Progenitor cell of endocrine pancreas (in vitro differentiated cells): ENCODE measurements around the gene GIMAP4. TPM values are rescaled to one million over a fixed set of nuclear protein-coding genes. Genes with fewer than 3 reads are reported as not detected.

Source experiments
- DNase-seq: peaks from one replicate; pipeline ENCODE4 v3.0.0; 2021; ENCODE audit warnings: low spot score; ENCODE audit not compliant: unreplicated experiment
- H3K27ac Mint-ChIP-seq: 2 replicates; pipeline ENCODE4 v1.8.0; 2021; ENCODE audit warnings: mild to moderate bottlenecking, moderate library complexity, mixed read lengths
- H3K27me3 Mint-ChIP-seq: 2 replicates; pipeline ENCODE4 v1.8.0; 2021; ENCODE audit warnings: mixed read lengths
- H3K36me3 Mint-ChIP-seq: 2 replicates; pipeline ENCODE4 v1.8.0; 2022; ENCODE audit warnings: mixed read lengths; ENCODE audit not compliant: insufficient read depth
- H3K4me1 Mint-ChIP-seq: 2 replicates; pipeline ENCODE4 v1.8.0; 2021; ENCODE audit warnings: low read depth, mixed read lengths
- H3K4me3 Mint-ChIP-seq: 2 replicates; pipeline ENCODE4 v1.8.0; 2021; ENCODE audit warnings: low read depth, mild to moderate bottlenecking, moderate library complexity, mixed read lengths
- H3K9me3 Mint-ChIP-seq: 2 replicates; pipeline ENCODE4 v1.8.0; 2021; ENCODE audit warnings: low read depth, mixed read lengths
- CTCF ChIP-seq: fragments of 200-600 bp; sonication (generic); IDR thresholded peaks from one replicate; pipeline ENCODE4 v1.5.0; 2021; ENCODE audit warnings: antibody characterized with exemption, mild to moderate bottlenecking; ENCODE audit not compliant: unreplicated experiment
- total RNA-seq: library from RNA; stranded (reverse); gene quantifications from 2 replicates; pipeline ENCODE4 v1.2.1, GENCODE V29; 2021

Gene GIMAP4
- total RNA-seq, 1 donor from 2014 or later = not detected

GRCh38 chr7:150580638-150581394, 13.6 kb downstream of the GIMAP4 start:
- no peaks in the 10 kb centered on the region for H3K27me3 Mint-ChIP-seq
- H3K9me3 Mint-ChIP-seq = peaks cover 26% of the 10 kb centered on the region
- no peaks in the 10 kb centered on the region for H3K36me3 Mint-ChIP-seq
- DNase-seq = no peak
- H3K27ac Mint-ChIP-seq = no peak overlapping the region
- no peaks in the 10 kb centered on the region for H3K4me1 Mint-ChIP-seq
- no peak for TF ChIP-seq CTCF
- no peak overlapping the region for H3K4me3 Mint-ChIP-seq

GRCh38 chr7:150585199-150585598, 18.0 kb downstream of the GIMAP4 start:
- no peak for DNase-seq
- Mint-ChIP-seq H3K27ac (no peak overlapping the region), H3K36me3 (no peaks in the 10 kb centered on the region), H3K27me3 (no peaks in the 10 kb centered on the region), H3K4me3 (no peak overlapping the region), H3K4me1 (no peaks in the 10 kb centered on the region), H3K9me3 (peaks cover 18% of the 10 kb centered on the region)
- no peak for TF ChIP-seq CTCF

- Mint-ChIP-seq H3K9me3 (peaks cover 9% of the 10 kb centered on the region), H3K27ac (no peak overlapping the region), H3K36me3 (no peaks in the 10 kb centered on the region), H3K4me3 (no peak overlapping the region), H3K27me3 (no peaks in the 10 kb centered on the region), H3K4me1 (no peaks in the 10 kb centered on the region)
- no peak for DNase-seq
- no peak for TF ChIP-seq CTCF
Measured at GRCh38 chr7:150586068-150586784, 19.0 kb downstream of the GIMAP4 start.

- Mint-ChIP-seq H3K36me3 (no peaks in the 10 kb centered on the region), H3K9me3 (peaks cover 5% of the 10 kb centered on the region), H3K27me3 (no peaks in the 10 kb centered on the region), H3K4me1 (no peaks in the 10 kb centered on the region), H3K27ac (no peak overlapping the region), H3K4me3 (no peak overlapping the region)
- no peak for DNase-seq
- TF ChIP-seq CTCF = no peak
Measured at GRCh38 chr7:150586785-150587152, 19.6 kb downstream of the GIMAP4 start.

GRCh38 chr7:150587551-150587950, 20.4 kb downstream of the GIMAP4 start:
- Mint-ChIP-seq H3K27me3 (no peaks in the 10 kb centered on the region), H3K4me1 (no peaks in the 10 kb centered on the region), H3K27ac (no peak overlapping the region), H3K4me3 (no peak overlapping the region), H3K9me3 (peaks cover 13% of the 10 kb centered on the region), H3K36me3 (no peaks in the 10 kb centered on the region)
- no peak for DNase-seq
- TF ChIP-seq CTCF = no peak
